ENCODE data around the gene ATXN1. TPM values are rescaled to one million over a fixed set of nuclear protein-coding genes. Genes with fewer than 3 reads are reported as not detected.

The ATXN1 gene
- total and polyA plus RNA-seq, 2 experiments from 2014 or later = 4.8 to 9.1 TPM

DNA sequence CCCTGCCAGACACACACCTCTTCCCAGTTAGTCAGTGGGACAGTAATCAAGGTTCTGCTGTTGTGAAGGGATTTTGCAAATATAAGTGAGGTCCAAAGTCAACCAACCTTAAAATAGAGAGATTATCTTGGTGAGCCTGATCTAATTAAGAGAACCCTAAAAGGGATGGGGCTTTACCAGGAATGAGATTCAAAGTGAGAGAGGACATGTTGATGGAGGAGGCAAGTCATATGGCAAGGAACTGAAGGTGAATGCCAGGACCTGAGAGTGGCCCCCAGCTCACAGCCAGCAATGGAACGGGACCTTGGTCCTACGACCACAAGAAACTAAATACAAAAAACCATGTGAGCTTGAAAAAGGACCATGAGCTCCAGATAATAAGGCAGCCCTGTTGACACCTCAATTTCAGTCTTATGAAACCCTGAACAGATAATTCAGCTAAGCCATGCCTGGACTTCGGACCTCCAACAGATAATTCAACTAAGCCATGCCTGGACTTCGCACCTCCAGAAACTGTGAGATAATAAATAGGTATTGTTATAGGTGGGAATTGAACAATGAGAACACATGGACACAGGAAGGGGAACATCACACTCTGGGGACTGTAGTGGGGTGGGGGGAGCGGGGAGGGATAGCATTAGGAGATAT lies 269.5 kb downstream of the ATXN1 start:
- no peak for DNase-seq (ENCODE audit: low spot score)
- Mint-ChIP-seq H3K27ac (no peak overlapping the region), H3K9me3 (no peaks in the 10 kb centered on the region), H3K4me3 (no peak overlapping the region), H3K36me3 (ENCODE audit: low read depth) (no peaks in the 10 kb centered on the region), H3K4me1 (peaks cover 32% of the 10 kb centered on the region), H3K27me3 (ENCODE audit: insufficient read depth, low read depth, poor library complexity) (peaks cover 3% of the 10 kb centered on the region)
- TF ChIP-seq ZNF114 (CRISPR knock-in tag; IDR thresholded peaks at IDR 0.05) (no peak), CREB1 (CRISPR knock-in tag; IDR thresholded peaks at IDR 0.05; ENCODE audit: low read depth) (no peak), EZH2 (IDR thresholded peaks at IDR 0.05; ENCODE audit: low read depth, unreplicated experiment) (no peak), JUNB (IDR thresholded peaks at IDR 0.05; ENCODE audit: unreplicated experiment) (no peak), ZNF331 (CRISPR knock-in tag; IDR thresholded peaks at IDR 0.05; ENCODE audit: low read depth) (no peak), EZH2phosphoT487 (IDR thresholded peaks at IDR 0.05; ENCODE audit: unreplicated experiment) (no peak), STAT1 (IDR thresholded peaks at IDR 0.05; ENCODE audit: unreplicated experiment) (no peak), POLR2AphosphoS5 (IDR thresholded peaks at IDR 0.05; ENCODE audit: low read depth) (no peak), NANOG (IDR thresholded peaks at IDR 0.05; ENCODE audit: borderline replicate concordance) (no peak)
- TF ChIP-seq, protein P1, sequence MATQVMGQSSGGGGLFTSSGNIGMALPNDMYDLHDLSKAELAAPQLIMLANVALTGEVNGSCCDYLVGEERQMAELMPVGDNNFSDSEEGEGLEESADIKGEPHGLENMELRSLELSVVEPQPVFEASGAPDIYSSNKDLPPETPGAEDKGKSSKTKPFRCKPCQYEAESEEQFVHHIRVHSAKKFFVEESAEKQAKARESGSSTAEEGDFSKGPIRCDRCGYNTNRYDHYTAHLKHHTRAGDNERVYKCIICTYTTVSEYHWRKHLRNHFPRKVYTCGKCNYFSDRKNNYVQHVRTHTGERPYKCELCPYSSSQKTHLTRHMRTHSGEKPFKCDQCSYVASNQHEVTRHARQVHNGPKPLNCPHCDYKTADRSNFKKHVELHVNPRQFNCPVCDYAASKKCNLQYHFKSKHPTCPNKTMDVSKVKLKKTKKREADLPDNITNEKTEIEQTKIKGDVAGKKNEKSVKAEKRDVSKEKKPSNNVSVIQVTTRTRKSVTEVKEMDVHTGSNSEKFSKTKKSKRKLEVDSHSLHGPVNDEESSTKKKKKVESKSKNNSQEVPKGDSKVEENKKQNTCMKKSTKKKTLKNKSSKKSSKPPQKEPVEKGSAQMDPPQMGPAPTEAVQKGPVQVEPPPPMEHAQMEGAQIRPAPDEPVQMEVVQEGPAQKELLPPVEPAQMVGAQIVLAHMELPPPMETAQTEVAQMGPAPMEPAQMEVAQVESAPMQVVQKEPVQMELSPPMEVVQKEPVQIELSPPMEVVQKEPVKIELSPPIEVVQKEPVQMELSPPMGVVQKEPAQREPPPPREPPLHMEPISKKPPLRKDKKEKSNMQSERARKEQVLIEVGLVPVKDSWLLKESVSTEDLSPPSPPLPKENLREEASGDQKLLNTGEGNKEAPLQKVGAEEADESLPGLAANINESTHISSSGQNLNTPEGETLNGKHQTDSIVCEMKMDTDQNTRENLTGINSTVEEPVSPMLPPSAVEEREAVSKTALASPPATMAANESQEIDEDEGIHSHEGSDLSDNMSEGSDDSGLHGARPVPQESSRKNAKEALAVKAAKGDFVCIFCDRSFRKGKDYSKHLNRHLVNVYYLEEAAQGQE (IDR thresholded peaks at IDR 0.05; ENCODE audit: unreplicated experiment) = no peak
- TF ChIP-seq, protein P2, sequence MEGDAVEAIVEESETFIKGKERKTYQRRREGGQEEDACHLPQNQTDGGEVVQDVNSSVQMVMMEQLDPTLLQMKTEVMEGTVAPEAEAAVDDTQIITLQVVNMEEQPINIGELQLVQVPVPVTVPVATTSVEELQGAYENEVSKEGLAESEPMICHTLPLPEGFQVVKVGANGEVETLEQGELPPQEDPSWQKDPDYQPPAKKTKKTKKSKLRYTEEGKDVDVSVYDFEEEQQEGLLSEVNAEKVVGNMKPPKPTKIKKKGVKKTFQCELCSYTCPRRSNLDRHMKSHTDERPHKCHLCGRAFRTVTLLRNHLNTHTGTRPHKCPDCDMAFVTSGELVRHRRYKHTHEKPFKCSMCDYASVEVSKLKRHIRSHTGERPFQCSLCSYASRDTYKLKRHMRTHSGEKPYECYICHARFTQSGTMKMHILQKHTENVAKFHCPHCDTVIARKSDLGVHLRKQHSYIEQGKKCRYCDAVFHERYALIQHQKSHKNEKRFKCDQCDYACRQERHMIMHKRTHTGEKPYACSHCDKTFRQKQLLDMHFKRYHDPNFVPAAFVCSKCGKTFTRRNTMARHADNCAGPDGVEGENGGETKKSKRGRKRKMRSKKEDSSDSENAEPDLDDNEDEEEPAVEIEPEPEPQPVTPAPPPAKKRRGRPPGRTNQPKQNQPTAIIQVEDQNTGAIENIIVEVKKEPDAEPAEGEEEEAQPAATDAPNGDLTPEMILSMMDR (conservative IDR thresholded peaks at IDR 0.05; ENCODE audit: low read depth in 2 of 2) = no peak
- TF ChIP-seq, protein P3, sequence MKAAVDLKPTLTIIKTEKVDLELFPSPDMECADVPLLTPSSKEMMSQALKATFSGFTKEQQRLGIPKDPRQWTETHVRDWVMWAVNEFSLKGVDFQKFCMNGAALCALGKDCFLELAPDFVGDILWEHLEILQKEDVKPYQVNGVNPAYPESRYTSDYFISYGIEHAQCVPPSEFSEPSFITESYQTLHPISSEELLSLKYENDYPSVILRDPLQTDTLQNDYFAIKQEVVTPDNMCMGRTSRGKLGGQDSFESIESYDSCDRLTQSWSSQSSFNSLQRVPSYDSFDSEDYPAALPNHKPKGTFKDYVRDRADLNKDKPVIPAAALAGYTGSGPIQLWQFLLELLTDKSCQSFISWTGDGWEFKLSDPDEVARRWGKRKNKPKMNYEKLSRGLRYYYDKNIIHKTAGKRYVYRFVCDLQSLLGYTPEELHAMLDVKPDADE (IDR thresholded peaks at IDR 0.05) = no peak
- TF ChIP-seq, protein P4, sequence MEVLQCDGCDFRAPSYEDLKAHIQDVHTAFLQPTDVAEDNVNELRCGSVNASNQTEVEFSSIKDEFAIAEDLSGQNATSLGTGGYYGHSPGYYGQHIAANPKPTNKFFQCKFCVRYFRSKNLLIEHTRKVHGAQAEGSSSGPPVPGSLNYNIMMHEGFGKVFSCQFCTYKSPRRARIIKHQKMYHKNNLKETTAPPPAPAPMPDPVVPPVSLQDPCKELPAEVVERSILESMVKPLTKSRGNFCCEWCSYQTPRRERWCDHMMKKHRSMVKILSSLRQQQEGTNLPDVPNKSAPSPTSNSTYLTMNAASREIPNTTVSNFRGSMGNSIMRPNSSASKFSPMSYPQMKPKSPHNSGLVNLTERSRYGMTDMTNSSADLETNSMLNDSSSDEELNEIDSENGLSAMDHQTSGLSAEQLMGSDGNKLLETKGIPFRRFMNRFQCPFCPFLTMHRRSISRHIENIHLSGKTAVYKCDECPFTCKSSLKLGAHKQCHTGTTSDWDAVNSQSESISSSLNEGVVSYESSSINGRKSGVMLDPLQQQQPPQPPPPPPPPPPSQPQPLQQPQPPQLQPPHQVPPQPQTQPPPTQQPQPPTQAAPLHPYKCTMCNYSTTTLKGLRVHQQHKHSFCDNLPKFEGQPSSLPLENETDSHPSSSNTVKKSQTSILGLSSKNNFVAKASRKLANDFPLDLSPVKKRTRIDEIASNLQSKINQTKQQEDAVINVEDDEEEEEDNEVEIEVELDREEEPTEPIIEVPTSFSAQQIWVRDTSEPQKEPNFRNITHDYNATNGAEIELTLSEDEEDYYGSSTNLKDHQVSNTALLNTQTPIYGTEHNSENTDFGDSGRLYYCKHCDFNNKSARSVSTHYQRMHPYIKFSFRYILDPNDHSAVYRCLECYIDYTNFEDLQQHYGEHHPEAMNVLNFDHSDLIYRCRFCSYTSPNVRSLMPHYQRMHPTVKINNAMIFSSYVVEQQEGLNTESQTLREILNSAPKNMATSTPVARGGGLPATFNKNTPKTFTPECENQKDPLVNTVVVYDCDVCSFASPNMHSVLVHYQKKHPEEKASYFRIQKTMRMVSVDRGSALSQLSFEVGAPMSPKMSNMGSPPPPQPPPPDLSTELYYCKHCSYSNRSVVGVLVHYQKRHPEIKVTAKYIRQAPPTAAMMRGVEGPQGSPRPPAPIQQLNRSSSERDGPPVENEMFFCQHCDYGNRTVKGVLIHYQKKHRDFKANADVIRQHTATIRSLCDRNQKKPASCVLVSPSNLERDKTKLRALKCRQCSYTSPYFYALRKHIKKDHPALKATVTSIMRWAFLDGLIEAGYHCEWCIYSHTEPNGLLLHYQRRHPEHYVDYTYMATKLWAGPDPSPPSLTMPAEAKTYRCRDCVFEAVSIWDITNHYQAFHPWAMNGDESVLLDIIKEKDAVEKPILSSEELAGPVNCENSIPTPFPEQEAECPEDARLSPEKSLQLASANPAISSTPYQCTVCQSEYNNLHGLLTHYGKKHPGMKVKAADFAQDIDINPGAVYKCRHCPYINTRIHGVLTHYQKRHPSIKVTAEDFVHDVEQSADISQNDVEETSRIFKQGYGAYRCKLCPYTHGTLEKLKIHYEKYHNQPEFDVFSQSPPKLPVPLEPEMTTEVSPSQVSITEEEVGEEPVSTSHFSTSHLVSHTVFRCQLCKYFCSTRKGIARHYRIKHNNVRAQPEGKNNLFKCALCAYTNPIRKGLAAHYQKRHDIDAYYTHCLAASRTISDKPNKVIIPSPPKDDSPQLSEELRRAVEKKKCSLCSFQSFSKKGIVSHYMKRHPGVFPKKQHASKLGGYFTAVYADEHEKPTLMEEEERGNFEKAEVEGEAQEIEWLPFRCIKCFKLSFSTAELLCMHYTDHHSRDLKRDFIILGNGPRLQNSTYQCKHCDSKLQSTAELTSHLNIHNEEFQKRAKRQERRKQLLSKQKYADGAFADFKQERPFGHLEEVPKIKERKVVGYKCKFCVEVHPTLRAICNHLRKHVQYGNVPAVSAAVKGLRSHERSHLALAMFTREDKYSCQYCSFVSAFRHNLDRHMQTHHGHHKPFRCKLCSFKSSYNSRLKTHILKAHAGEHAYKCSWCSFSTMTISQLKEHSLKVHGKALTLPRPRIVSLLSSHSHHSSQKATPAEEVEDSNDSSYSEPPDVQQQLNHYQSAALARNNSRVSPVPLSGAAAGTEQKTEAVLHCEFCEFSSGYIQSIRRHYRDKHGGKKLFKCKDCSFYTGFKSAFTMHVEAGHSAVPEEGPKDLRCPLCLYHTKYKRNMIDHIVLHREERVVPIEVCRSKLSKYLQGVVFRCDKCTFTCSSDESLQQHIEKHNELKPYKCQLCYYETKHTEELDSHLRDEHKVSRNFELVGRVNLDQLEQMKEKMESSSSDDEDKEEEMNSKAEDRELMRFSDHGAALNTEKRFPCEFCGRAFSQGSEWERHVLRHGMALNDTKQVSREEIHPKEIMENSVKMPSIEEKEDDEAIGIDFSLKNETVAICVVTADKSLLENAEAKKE (CRISPR knock-in tag; IDR thresholded peaks at IDR 0.05) = no peak
- no peaks in the 10 kb centered on the region for H3F3A ChIP-seq (replicated peaks; ENCODE audit: low read depth)
- peaks cover 38% of the 10 kb centered on the region for H3K4me1 ChIP-seq (ENCODE audit: insufficient read depth)
- H3K79me2 ChIP-seq (replicated peaks; ENCODE audit: insufficient read depth) = no peaks in the 10 kb centered on the region
- no peak for ATAC-seq
- no peak overlapping the region for H3K4me2 ChIP-seq
- H3K27me3 ChIP-seq (ENCODE audit: insufficient read depth) = no peaks in the 10 kb centered on the region
- H3K27ac ChIP-seq (ENCODE audit: low read depth) = no peak overlapping the region
- no peaks in the 10 kb centered on the region for H3K36me3 ChIP-seq (ENCODE audit: insufficient read depth)
- no peaks in the 10 kb centered on the region for H3K9me2 ChIP-seq (ENCODE audit: insufficient read depth)
- H3K4me3 ChIP-seq = no peak overlapping the region
- no peak overlapping the region for H2AFZ ChIP-seq
- no peaks in the 10 kb centered on the region for H4K20me1 ChIP-seq (replicated peaks; ENCODE audit: insufficient read depth)

All from GM23338 (cell line).